Measurements from ENCODE around the gene SRM. TPM values are rescaled to one million over a fixed set of nuclear protein-coding genes. Genes with fewer than 3 reads are reported as not detected.

The SRM gene
- total and polyA plus RNA-seq, 2 of the 13 experiments (the other 11 are each of a cell fraction or from before 2014, with no cell fraction given) = 27.9 to 31.8 TPM

GRCh38 chr1:11099310-11100148 is 39.7 kb upstream of the SRM start, which contains the start of gene EXOSC10 (continued):
- TF ChIP-seq, protein P1, sequence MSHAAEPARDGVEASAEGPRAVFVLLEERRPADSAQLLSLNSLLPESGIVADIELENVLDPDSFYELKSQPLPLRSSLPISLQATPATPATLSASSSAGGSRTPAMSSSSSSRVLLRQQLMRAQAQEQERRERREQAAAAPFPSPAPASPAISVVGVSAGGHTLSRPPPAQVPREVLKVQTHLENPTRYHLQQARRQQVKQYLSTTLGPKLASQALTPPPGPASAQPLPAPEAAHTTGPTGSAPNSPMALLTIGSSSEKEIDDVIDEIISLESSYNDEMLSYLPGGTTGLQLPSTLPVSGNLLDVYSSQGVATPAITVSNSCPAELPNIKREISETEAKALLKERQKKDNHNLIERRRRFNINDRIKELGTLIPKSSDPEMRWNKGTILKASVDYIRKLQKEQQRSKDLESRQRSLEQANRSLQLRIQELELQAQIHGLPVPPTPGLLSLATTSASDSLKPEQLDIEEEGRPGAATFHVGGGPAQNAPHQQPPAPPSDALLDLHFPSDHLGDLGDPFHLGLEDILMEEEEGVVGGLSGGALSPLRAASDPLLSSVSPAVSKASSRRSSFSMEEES (CRISPR knock-in tag; IDR thresholded peaks at IDR 0.05) = no peak; the same call in 1 of the 2 replicates
- 0 out of 2 replicates have a peak, but pooled peaks have one; percentile 53 for TF ChIP-seq SATB2 (CRISPR knock-in tag; IDR thresholded peaks at IDR 0.05)
- no peak for TF ChIP-seq ZNF3 (CRISPR knock-in tag; IDR thresholded peaks at IDR 0.05)
- peak; percentile 69 for TF ChIP-seq THAP11 (CRISPR knock-in tag; IDR thresholded peaks at IDR 0.05)
- no peak; the same call in 1 of the 2 replicates for TF ChIP-seq NFE2L1 (CRISPR knock-in tag; IDR thresholded peaks at IDR 0.05; ENCODE audit: borderline replicate concordance)
- no peak for TF ChIP-seq CBX1 (IDR thresholded peaks at IDR 0.05; ENCODE audit: low read depth)
- TF ChIP-seq TBX3 (IDR thresholded peaks at IDR 0.05; ENCODE audit: borderline replicate concordance) = no peak
- TF ChIP-seq ZNF552 (CRISPR knock-in tag; IDR thresholded peaks at IDR 0.05; ENCODE audit: borderline replicate concordance) = 0 out of 2 replicates have a peak, but pooled peaks have one; percentile 32
- TF ChIP-seq, protein P2, sequence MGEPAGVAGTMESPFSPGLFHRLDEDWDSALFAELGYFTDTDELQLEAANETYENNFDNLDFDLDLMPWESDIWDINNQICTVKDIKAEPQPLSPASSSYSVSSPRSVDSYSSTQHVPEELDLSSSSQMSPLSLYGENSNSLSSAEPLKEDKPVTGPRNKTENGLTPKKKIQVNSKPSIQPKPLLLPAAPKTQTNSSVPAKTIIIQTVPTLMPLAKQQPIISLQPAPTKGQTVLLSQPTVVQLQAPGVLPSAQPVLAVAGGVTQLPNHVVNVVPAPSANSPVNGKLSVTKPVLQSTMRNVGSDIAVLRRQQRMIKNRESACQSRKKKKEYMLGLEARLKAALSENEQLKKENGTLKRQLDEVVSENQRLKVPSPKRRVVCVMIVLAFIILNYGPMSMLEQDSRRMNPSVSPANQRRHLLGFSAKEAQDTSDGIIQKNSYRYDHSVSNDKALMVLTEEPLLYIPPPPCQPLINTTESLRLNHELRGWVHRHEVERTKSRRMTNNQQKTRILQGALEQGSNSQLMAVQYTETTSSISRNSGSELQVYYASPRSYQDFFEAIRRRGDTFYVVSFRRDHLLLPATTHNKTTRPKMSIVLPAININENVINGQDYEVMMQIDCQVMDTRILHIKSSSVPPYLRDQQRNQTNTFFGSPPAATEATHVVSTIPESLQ (CRISPR knock-in tag; conservative IDR thresholded peaks at IDR 0.05) = no peak
- TF ChIP-seq KMT2A (CRISPR knock-in tag; IDR thresholded peaks at IDR 0.05) = peak; percentile 96
- TF ChIP-seq ZNF850 (CRISPR knock-in tag; conservative IDR thresholded peaks at IDR 0.05) = 0 out of 2 replicates have a peak, but pooled peaks have one; percentile 57
- 0 out of 2 replicates have a peak, but pooled peaks have one; percentile 7 for TF ChIP-seq ZNF292 (CRISPR knock-in tag; IDR thresholded peaks at IDR 0.05; ENCODE audit: borderline replicate concordance, low read depth)
- no peak for TF ChIP-seq TEAD2 (CRISPR knock-in tag; IDR thresholded peaks at IDR 0.05)
- peak; percentile 91 for TF ChIP-seq POLR2G (IDR thresholded peaks at IDR 0.05; ENCODE audit: low read depth, low read length)
- no peak for TF ChIP-seq GATA4 (IDR thresholded peaks at IDR 0.05; ENCODE audit: borderline replicate concordance, low read depth)
- TF ChIP-seq CTCF (CRISPR knock-in tag; IDR thresholded peaks at IDR 0.05) = 0 out of 2 replicates have a peak, but pooled peaks have one; percentile 17
- TF ChIP-seq PCBP2 (optimal IDR thresholded peaks at IDR 0.05; ENCODE audit: low read depth, low read length, poor library complexity, severe bottlenecking) = no peak
- peak; percentile 29; the same call in 1 of the 2 replicates for TF ChIP-seq MTA1 (CRISPR knock-in tag; IDR thresholded peaks at IDR 0.05; ENCODE audit: borderline replicate concordance)
- no peak for TF ChIP-seq ZNF549 (CRISPR knock-in tag; IDR thresholded peaks at IDR 0.05)
- TF ChIP-seq HOXA5 (CRISPR knock-in tag; IDR thresholded peaks at IDR 0.05) = peak; percentile 94
